ENCODE data around the gene MAST3.
"Not testable (repeated sequence)": the region's sequence is repeated elsewhere in the genome, so short reads cannot be mapped to it uniquely, and the experiment has no call there.

The MAST3 gene

GRCh38 chr19:18086590-18087138 is 10.9 kb upstream of the MAST3 start, which contains the start of gene IL12RB1:
Gene IL12RB1 (minus strand): TSS chr19:18086934. CDS start chr19:18086823, 111 bp downstream.
- ATAC-seq, result peak; percentile 43
- peak; percentile 65 for DNase-seq

GRCh38 chr19:18089096-18089541 is 8.5 kb upstream of the MAST3 start:
- peak; percentile 70 for ATAC-seq
- DNase-seq, result peak; percentile 78

GRCh38 chr19:18089726-18090125 is 7.9 kb upstream of the MAST3 start:
- no peak for ATAC-seq
- DNase-seq, result peak; percentile 34

GRCh38 chr19:18090545-18091216 is 6.9 kb upstream of the MAST3 start:
- no peak for ATAC-seq

GRCh38 chr19:18091217-18091608 is 6.4 kb upstream of the MAST3 start:
- DNase-seq (peak; percentile 90), ATAC-seq (peak; percentile 74)

More at GRCh38 chr19:18090545-18091216, 6.9 kb upstream of the MAST3 start:
- DNase-seq, result peak; percentile 29

GRCh38 chr19:18093439-18094161 is 4.0 kb upstream of the MAST3 start:
- ATAC-seq, result no peak

GRCh38 chr19:18096258-18096657 is 1.3 kb upstream of the MAST3 start:
- ATAC-seq (no peak), DNase-seq (no peak)

More at GRCh38 chr19:18093439-18094161, 4.0 kb upstream of the MAST3 start:
- no peak for DNase-seq

GRCh38 chr19:18097993-18098890 is 664 bp downstream of the MAST3 start:
- DNase-seq, result no peak
- ATAC-seq, result peak; percentile 5

GRCh38 chr19:18098891-18099622 is 1.5 kb downstream of the MAST3 start:
- DNase-seq (peak; percentile 77), ATAC-seq (peak; percentile 47)

GRCh38 chr19:18099623-18099995 is 2.0 kb downstream of the MAST3 start:
- DNase-seq, result no peak
- no peak for ATAC-seq

GRCh38 chr19:18100710-18101109 is 3.1 kb downstream of the MAST3 start:
- ATAC-seq, result no peak
- no peak for DNase-seq

GRCh38 chr19:18101268-18101667 is 3.7 kb downstream of the MAST3 start:
- ATAC-seq, result no peak

GRCh38 chr19:18102916-18103542 is 5.5 kb downstream of the MAST3 start:
- no peak for DNase-seq
- ATAC-seq, result no peak

More at GRCh38 chr19:18101268-18101667, 3.7 kb downstream of the MAST3 start:
- DNase-seq, result no peak

- no peak for DNase-seq
- no peak for ATAC-seq
These were observed 7.2 kb downstream of the MAST3 start for GRCh38 chr19:18104793-18105131.

- not testable (repeated sequence) for ATAC-seq, DNase-seq
These were observed 7.7 kb downstream of the MAST3 start for GRCh38 chr19:18105259-18105658.

GRCh38 chr19:18107235-18107634 is 9.7 kb downstream of the MAST3 start:
- DNase-seq (no peak), ATAC-seq (no peak)

- no peak for DNase-seq
- ATAC-seq, result no peak
These were observed 11.3 kb downstream of the MAST3 start for GRCh38 chr19:18108897-18109296.

GRCh38 chr19:18109341-18109732 is 11.8 kb downstream of the MAST3 start:
- DNase-seq (no peak), ATAC-seq (no peak)

- peak; percentile 59 for DNase-seq
- ATAC-seq, result peak; percentile 69
These were observed 12.4 kb downstream of the MAST3 start for GRCh38 chr19:18109733-18110608.
